Activated CD4-positive, alpha-beta T cell treated with anti-CD3 and anti-CD28 coated beads, Interleukin-2, amount 50 U/mL, for 4 hours (primary cell): Measurements from ENCODE around the gene ABCG5.

Experiments
- DNase-seq, 2 experiments: peaks; one replicate each; pipeline ENCODE4 v3.0.0-alpha.2; 2020

The ABCG5 gene

GRCh38 chr2:43841949-43842865, 3.6 kb upstream of the ABCG5 start:
- no peak for DNase-seq

- DNase-seq, result no peak
Measured at GRCh38 chr2:43840965-43841364, 2.3 kb upstream of the ABCG5 start.

GRCh38 chr2:43839776-43840564, 1.3 kb upstream of the ABCG5 start:
- no peak for DNase-seq

GRCh38 chr2:43837831-43838559, 644 bp downstream of the ABCG5 start:
- no peak for DNase-seq

GRCh38 chr2:43837033-43837432, 1.6 kb downstream of the ABCG5 start:
- no peak for DNase-seq

GRCh38 chr2:43832457-43832856, 6.2 kb downstream of the ABCG5 start:
- DNase-seq, result no peak

GRCh38 chr2:43831543-43832294, 6.9 kb downstream of the ABCG5 start:
- DNase-seq, result no peak

- DNase-seq, result no peak
Measured at GRCh38 chr2:43826305-43827250, 12.1 kb downstream of the ABCG5 start.

GRCh38 chr2:43825841-43826240, 12.8 kb downstream of the ABCG5 start:
- DNase-seq, result no peak

GRCh38 chr2:43824951-43825493, 13.6 kb downstream of the ABCG5 start:
- DNase-seq, result no peak

GRCh38 chr2:43824512-43824911, 14.1 kb downstream of the ABCG5 start:
- no peak for DNase-seq

- DNase-seq, result no peak
Measured at GRCh38 chr2:43823751-43824150, 14.9 kb downstream of the ABCG5 start.

- DNase-seq, result no peak
Measured at GRCh38 chr2:43822839-43823238, 15.8 kb downstream of the ABCG5 start.

GRCh38 chr2:43819491-43820163, 19.0 kb downstream of the ABCG5 start:
- DNase-seq, result no peak

GRCh38 chr2:43818761-43819160, 19.9 kb downstream of the ABCG5 start:
- DNase-seq, result no peak

GRCh38 chr2:43814711-43815110, 23.9 kb downstream of the ABCG5 start:
- no peak for DNase-seq

- no peak for DNase-seq
Measured at GRCh38 chr2:43812947-43813346, 25.7 kb downstream of the ABCG5 start.

GRCh38 chr2:43812006-43812405, 26.6 kb downstream of the ABCG5 start:
- no peak for DNase-seq

- no peak for DNase-seq
Measured at GRCh38 chr2:43810888-43811287, 27.8 kb downstream of the ABCG5 start.

- no peak for DNase-seq
Measured at GRCh38 chr2:43810452-43810851, 28.2 kb downstream of the ABCG5 start.

- DNase-seq, result no peak
Measured at GRCh38 chr2:43806719-43807031, 32.0 kb downstream of the ABCG5 start.
